ENCODE results near the gene MEIS1. TPM values are rescaled to one million over a fixed set of nuclear protein-coding genes. Genes with fewer than 3 reads are reported as not detected.

The MEIS1 gene
- total RNA-seq, 1 experiment from 2014 or later, result 3.9 TPM

- no peak for DNase-seq (ENCODE audit: extremely low read depth, low read depth)
Observed at GRCh38 chr2:66577321-66578053, 142.6 kb downstream of the MEIS1 start.

GRCh38 chr2:66578054-66578686, 143.2 kb downstream of the MEIS1 start:
- no peak for DNase-seq (ENCODE audit: extremely low read depth, low read depth)

DNA sequence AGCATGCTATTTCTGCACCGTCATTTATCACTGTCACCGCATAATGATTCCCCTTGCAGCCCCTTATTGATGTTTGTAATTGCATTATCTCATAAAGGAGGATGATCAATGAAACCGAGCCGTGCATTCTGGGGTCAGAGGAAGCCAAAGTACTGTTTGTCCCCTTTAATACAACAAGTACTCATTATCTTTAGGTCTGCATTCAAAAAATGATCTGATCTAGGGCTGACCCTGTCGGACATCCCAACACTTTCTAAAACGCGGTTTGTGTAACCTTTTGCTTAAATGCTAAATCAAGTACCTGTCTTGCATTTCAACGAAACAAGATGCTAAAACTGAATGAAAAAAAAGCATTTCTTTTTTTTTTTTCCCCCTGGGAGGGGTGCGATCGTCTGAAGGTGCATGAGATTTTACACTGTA, 143.8 kb downstream of the MEIS1 start:
- no peak for DNase-seq (ENCODE audit: extremely low read depth, low read depth)

DNA sequence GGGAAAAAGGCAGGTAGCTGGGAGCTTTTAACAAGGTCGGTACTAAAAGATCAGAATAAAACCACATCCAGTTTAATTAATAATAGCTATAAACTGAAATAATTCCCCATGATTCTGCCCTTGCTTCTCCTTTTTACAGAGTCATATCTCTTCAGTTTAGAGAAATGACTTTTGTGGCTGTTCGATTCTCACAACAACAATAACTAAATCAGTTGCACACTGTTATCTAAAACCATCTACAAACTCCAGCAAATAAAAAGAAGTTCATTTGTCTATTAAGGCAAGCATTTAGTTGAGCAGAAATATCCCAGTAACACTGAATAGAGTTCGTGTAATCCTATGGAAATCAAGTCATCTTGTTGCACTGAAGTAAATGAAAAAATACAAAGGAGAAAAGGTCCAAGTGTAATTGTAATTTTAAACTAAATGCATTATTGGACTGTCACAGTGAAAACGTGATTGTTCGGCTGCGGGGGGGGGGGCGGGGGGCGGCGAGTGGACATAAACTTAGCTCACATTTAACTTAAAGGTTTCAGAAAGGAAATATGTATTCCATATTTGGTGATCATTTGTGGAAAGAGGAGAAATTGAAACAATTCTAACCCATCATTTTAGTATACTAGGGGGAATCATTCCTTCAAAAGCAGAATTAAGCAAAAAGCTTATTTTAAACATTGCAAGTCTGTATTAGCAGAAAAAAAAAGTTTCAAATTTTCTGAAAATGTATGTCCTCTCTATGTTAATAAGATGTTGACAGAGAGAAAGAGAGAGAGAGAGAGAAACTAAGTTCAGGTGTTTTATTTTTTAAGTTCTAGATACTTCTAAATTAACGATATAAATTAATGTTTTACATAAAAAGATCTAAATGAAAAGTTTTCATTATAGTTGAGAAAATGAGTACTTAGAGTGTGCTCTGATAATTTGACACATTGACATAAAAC, 144.5 kb downstream of the MEIS1 start:
- DNase-seq (ENCODE audit: extremely low read depth, low read depth), result no peak

DNA sequence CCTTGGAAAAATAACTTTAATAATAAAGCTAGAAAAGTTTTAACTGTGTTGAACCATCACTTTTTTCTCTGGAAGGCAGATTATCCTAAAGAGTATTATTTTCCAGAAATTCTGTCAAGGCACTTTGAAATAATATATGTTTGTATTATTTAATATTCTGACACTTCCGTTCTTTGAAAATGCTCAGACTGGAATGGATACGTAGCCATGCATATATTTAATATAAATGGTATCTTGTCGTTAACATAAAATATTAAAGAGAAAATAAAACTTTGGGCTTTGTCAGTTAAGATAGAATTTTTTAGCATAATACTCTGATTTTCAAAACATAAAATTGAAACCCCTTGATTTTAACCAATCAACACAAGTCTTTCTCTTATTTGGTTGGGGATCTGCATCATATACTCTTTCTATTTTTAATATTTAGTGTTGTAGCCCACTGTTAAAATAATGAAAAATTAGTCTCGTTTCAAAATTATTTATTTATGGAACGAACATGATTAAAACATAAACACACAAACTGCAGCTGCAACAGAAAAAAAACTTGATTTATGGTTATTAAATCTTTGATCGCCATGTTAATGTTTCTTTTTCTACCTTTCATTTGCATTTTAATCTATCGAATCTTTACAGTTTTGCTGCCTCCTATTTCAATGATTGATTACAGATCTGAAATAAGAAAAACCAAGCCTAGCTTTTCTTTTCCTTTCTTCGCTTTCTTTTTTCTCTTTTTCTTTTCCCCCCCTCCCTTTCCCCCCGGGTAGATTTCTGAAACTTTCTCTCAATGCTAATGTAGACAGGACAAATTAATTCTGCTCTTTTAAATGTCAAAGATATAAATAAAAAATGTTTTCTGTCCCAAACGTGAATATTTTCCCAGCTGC, 145.5 kb downstream of the MEIS1 start:
- DNase-seq (ENCODE audit: extremely low read depth, low read depth), result no peak

DNA sequence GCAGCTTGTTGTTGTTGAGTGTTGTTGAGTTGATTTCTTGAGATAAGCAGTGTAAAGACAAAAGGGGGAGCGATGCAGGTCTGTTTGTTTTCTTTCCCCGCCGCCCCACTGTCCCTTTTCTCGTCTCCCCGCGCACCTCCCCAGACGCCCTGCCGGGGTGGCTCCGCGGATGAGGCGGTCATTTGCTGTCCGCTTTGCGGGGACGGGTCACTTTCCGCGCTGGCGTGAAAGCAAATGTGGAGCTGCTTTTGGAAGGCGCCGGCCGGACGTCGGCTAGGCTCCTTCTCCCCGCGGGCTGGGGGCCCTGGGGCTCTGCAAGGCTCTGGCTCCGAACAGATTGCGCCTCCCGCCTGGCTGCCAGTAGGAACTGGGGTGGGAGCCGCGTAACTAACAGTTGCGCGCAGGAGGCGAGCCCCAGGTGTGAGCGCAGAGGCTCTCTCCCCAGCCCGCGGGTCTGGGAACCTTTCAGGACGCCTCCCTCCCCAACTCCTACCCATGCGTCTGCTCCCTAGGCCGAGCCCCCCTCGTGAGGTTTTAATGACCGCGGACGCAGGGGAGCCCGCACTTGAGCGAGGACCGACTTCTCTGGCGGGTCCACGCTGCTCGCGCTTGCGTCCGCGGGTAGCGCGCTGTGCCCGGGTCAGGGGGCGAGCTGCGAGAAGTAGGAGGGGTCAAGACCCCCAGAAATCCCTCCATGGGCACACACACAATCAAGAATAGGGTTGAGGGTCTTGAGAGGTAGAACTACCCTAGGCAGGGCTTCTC, 146.6 kb downstream of the MEIS1 start:
- no peak for DNase-seq (ENCODE audit: extremely low read depth, low read depth)

DNA sequence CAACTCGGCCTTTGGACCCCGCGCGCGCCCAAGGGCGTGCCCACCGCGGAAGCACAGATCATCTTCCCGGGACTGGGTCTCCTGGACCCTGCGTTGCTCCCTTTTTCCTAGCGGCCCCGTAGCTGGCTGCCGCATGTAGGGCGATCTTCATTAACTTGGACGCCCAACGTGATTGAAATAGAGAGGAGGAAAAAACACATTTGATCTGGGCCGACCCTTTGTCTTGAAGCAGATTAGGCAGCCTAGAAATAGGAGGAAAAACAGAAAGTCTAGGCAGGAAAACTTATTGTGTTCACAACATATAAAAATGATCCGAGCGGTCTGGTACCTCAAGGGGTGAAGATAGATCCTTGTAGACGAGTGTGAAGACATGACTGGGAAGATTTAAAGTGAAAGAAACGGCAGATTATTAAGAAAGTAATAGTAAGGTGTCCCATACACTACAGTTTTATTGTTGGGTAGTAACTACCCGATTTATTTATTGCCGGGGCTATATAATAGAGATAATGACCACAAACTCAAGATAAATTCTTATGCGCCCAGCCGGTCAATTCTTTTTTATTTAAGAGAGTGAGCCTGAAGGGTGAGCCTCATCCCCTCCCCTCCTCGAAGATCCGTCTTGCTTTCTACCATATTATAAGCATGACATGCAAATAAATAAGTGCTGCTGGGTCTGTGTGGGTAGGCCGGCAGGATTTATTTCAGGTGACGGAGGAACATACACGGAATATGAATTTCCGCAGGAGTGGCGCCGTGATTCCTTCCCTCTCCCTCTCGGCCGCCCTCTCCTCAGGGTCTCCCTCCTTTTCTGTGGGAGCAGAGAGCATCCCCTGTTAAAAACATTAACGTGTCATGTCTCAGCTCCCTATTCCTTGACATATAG, 147.4 kb downstream of the MEIS1 start:
- DNase-seq (ENCODE audit: extremely low read depth, low read depth), result no peak

DNA sequence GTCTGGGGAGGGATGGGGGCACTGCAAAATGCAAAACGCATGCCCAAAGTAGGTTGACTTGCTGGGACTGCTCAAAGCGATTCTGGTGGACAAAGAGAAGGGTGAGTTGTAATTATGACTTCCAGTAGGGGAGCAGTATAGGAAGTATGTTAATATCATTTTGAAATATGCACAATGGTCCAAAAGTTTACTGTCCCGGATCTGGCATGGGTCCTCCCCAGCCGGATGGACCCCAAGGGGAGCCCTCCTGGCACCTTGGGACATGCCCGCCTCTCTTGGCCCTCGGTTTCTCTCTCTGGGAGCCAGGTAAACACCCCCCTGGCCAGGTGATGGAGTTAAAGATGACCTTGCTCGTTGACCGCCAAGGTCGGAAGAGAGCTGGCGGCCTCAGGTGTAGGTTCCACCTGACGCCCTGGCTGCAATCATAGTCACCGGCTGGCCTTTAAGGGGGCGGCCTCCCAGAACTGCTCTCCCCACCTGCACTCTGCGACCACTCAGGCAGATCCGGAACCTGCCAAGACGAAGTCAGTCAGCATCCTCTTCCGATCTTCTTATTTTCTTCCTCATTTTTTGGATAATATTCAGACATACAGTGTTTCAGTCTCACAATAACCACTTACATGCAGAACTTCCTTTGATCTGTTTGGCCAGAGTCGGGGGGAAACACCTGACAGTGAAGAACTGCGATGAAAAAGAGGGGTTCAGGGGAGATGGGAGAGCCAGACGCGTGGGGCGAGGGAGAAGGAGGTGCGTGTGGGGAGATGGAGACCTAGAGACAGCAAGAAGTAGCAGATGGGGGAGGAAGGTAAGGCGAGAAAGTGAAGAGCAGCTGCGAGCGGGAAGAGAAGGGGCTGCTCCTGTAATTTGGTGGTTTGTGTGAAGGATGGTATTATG, 148.3 kb downstream of the MEIS1 start:
- no peak for DNase-seq (ENCODE audit: extremely low read depth, low read depth)

DNA sequence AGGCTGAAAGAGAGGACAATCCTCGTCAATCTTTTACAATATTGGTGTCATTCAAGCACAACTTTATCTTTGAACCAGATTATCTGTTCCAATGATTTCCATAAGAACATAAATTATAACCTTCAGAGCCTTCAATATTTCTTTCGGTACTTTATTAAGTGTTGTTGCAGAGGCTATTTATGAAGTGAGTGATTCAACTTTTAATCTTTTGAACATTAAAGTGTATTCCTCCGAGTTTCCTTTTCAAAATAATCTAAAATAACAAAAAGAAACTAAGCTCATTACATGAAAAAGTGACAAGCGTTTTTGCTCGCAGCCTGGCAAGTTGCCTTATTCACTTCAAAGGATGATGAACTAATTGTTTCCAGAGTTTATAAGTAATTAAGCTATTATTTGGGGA, 149.0 kb downstream of the MEIS1 start:
- no peak for DNase-seq (ENCODE audit: extremely low read depth, low read depth)

GRCh38 chr2:66585587-66585986, 150.7 kb downstream of the MEIS1 start:
- DNase-seq (ENCODE audit: extremely low read depth, low read depth), result no peak

- no peak for DNase-seq (ENCODE audit: extremely low read depth, low read depth)
Observed at GRCh38 chr2:66587216-66587615, 152.3 kb downstream of the MEIS1 start.

DNA sequence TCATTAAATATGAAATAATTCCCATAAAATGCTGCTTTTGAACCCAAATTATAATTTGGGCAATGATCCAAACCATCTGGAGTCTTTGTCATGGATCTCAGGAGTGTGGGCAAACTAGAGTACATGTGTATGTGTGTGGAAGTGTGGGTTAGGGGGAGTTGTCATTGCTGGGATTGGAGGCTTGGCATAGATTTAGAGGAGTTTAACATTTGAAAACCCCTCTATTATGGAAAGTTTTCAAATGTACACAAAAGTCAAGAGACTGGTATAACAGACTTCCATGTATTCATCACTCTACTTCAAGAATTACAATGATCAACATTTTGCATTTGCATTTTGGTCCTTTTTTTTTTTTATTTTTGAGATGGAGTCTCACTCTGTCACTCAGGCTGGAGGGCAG, 159.1 kb downstream of the MEIS1 start:
- no peak for DNase-seq (ENCODE audit: extremely low read depth, low read depth)

DNA sequence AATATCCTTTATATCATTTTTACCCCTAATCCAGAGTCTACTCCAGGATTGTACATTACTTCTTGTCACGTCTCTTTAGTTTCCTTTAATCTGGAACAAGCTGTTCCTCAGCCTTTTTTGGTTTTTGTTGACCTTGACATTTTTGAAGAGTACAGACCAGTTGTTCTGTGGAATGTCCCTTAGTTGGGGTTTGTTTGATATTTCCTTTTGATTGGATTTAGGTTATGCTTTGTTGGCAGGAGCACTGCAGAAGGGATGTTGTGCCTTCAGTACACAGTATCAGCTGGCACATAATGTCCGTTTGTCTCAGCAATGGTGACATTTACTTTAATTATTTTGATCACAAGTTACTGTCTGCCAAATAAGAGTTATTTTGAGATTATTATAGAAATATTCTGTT, 160.6 kb downstream of the MEIS1 start:
- no peak for DNase-seq (ENCODE audit: extremely low read depth, low read depth)

GRCh38 chr2:66596256-66596655, 161.3 kb downstream of the MEIS1 start:
- no peak for DNase-seq (ENCODE audit: extremely low read depth, low read depth)

DNA sequence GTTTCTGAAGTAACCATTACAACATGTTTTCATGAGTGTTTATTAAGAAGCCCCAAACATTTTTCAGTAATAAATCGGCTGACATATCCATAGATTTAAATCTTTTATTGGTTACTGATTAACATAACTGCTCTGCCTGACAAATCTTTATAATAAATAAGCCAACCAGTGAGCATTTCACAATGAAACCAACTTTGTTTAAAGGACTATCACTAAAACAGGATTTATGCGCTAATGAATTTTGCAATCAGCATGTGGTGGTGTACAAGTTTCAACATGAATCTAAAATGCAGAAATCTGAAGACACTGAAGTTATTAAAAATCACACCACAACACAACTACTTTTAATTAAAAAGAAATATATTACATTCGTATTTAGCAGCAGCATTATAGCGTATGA, 166.7 kb downstream of the MEIS1 start:
- no peak for DNase-seq (ENCODE audit: extremely low read depth, low read depth)

DNA sequence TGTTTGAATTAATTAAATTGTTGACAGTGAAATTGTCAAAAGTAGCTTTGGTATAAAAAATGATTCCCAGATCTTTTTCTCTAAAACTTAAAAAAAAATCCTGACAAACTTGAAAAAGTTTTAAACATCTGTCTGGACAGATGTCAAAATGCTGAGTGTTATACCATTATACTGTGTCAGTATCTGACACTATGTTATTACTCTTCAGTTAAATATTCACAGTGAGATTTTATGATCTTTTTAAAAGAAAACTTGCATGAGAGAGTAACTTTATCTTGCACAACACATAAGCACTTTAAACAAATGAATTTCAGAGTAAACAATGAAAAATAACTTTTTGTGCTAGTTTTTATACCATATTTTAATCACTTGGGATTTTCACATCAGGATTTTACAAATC, 167.4 kb downstream of the MEIS1 start:
- DNase-seq (ENCODE audit: extremely low read depth, low read depth), result no peak

DNA sequence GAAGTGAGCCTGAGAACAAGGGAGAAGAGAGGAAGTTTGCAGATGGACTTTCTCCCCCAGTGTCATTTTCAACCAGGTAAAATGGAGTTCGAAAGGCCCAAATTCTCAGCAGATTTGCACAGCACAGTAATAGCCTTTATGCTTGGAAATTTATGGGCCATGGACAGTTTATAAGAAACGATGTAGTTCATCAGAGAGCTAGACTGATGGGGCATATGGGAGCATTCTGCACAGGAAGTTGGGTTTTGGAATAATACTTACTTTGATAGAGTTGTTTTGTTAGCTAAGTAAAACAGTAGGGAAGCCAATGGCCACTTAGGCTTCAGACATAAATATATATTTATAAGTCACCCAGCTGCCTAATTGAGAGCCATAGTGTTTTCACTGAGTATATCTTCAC, 169.4 kb downstream of the MEIS1 start:
- no peak for DNase-seq (ENCODE audit: extremely low read depth, low read depth)

- DNase-seq (ENCODE audit: extremely low read depth, low read depth), result no peak
Observed at GRCh38 chr2:66604976-66605375, 170.1 kb downstream of the MEIS1 start.
